ENCODE results near the gene NDST1. TPM values are rescaled to one million over a fixed set of nuclear protein-coding genes. Genes with fewer than 3 reads are reported as not detected.

NDST1 gene
- total RNA-seq, 1 donor from 2014 or later: 101 TPM

DNA sequence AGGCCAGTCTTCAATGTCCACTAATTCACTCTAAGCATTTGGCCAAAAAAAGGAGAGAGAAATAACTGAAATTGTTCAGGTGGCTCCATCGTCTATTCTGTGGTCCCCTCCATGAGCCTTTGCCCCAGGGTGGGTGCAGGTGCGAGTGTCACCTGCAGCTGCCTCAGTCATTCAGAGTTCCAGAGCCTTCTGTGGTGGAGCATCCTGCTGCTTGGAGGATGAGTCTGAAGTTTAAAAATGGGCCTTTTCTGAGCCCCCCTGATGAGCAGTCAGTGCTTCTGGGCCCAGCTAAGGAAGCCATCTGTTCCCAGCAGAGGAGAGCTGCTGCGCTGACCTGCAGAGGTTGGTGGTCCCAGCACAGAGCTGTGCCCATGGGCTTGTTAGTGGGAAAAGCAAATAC lies 48.2 kb downstream of the NDST1 start:
- peaks cover 9% of the 10 kb centered on the region for H3K4me1 Mint-ChIP-seq (ENCODE audit: unreplicated experiment)
- H3K27ac Mint-ChIP-seq: no peak overlapping the region
- DNase-seq (ENCODE audit: extremely low spot score, unreplicated experiment): no peak
- no peak overlapping the region for H3K4me3 Mint-ChIP-seq
- peaks cover 7% of the 10 kb centered on the region for H3K36me3 Mint-ChIP-seq
- TF ChIP-seq, protein P1, sequence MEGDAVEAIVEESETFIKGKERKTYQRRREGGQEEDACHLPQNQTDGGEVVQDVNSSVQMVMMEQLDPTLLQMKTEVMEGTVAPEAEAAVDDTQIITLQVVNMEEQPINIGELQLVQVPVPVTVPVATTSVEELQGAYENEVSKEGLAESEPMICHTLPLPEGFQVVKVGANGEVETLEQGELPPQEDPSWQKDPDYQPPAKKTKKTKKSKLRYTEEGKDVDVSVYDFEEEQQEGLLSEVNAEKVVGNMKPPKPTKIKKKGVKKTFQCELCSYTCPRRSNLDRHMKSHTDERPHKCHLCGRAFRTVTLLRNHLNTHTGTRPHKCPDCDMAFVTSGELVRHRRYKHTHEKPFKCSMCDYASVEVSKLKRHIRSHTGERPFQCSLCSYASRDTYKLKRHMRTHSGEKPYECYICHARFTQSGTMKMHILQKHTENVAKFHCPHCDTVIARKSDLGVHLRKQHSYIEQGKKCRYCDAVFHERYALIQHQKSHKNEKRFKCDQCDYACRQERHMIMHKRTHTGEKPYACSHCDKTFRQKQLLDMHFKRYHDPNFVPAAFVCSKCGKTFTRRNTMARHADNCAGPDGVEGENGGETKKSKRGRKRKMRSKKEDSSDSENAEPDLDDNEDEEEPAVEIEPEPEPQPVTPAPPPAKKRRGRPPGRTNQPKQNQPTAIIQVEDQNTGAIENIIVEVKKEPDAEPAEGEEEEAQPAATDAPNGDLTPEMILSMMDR (conservative IDR thresholded peaks at IDR 0.05): no peak
- H3K27me3 Mint-ChIP-seq: no peaks in the 10 kb centered on the region
- H3K9me3 Mint-ChIP-seq: no peaks in the 10 kb centered on the region

DNA sequence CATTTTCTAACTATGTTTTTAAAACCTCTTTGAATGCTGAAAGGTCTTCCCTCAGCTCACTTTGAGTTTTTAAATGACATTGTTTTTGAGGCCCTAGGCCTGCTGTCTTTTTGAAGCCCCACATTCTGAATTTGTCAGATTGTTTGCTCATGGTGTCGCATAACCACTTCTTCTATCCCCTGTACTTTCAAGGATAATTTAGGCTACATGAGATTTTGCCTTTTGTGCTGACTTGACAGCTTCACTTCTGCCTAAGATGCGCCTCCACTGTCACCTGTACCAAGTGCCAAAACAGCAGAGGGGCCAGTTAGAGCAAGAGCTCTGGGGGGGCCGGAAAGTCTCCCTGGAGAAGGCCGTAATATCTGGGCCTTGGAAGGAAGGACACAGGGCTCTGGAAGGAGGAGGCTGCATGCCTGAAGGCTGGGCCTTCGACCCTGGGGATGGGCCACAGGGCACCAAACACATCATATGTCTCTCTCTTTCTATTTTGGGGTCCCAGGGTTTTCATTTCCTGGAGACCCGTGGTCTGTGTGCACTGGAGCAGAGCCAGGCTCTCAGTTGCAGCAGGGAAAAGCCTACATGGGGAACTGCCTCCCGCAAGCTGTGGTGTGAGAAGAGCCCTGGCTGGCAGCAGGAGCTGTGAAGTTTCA lies 49.1 kb downstream of the NDST1 start:
- Mint-ChIP-seq H3K36me3 (peaks cover 5% of the 10 kb centered on the region), H3K27ac (no peak overlapping the region), H3K4me1 (ENCODE audit: unreplicated experiment) (peaks cover 9% of the 10 kb centered on the region), H3K9me3 (no peaks in the 10 kb centered on the region), H3K27me3 (no peaks in the 10 kb centered on the region), H3K4me3 (no peak overlapping the region)
- DNase-seq (ENCODE audit: extremely low spot score, unreplicated experiment): no peak
- TF ChIP-seq, protein P1 (conservative IDR thresholded peaks at IDR 0.05): no peak

DNA sequence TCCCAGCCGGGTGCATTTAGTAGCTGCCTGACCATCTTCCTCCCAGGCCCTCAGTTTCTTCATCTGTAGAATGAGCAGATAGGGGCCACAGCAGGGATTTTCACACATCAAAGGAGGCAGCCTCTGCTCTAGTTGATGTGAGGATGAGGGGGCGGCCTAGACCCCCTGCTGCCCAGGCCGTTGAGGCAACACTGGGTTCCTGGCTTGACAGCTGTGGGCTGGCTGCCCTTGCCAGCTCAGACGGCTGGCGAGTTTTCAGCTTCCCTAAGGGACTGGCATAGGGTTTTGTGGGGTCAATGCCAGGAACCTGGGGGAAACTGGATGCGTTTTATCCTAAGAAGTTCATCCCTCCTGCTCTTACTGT lies 49.6 kb downstream of the NDST1 start:
- H3K4me1 Mint-ChIP-seq (ENCODE audit: unreplicated experiment): peaks cover 9% of the 10 kb centered on the region
- TF ChIP-seq, protein P1 (conservative IDR thresholded peaks at IDR 0.05): no peak
- no peaks in the 10 kb centered on the region for H3K36me3 Mint-ChIP-seq
- H3K4me3 Mint-ChIP-seq: no peak overlapping the region
- no peak overlapping the region for H3K27ac Mint-ChIP-seq
- no peaks in the 10 kb centered on the region for H3K9me3 Mint-ChIP-seq
- DNase-seq (ENCODE audit: extremely low spot score, unreplicated experiment): no peak
- no peaks in the 10 kb centered on the region for H3K27me3 Mint-ChIP-seq

DNA sequence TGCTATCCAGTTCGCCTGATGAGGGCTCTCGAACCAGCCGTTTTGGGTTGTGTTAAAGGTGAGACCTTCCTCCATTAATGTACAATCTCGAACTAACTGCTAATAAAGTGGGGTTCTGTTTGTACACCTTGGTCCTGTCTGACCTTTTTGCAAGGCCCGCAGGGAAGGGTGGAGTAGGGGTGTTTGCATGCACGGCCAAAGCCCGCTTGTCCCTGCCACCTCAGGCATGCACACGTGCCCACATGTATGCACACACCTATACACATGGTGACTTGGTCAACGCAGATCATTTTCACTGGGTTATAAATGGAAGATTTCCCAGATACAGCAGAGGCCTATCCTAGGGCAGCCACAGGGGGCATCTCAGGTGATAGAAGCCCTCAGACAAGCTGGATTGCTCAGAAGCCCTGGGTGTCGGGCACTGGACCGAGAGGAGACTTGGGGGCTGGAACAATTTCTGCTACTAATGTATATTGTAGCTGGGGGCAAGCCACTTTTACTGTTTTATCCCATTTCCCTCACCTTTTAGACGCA lies 50.2 kb downstream of the NDST1 start:
- peaks cover 14% of the 10 kb centered on the region for H3K4me1 Mint-ChIP-seq (ENCODE audit: unreplicated experiment)
- peaks cover 5% of the 10 kb centered on the region for H3K36me3 Mint-ChIP-seq
- TF ChIP-seq, protein P1 (conservative IDR thresholded peaks at IDR 0.05): no peak
- no peak for DNase-seq (ENCODE audit: extremely low spot score, unreplicated experiment)
- no peak overlapping the region for H3K4me3 Mint-ChIP-seq
- H3K27me3 Mint-ChIP-seq: no peaks in the 10 kb centered on the region
- peaks cover 6% of the 10 kb centered on the region for H3K9me3 Mint-ChIP-seq
- H3K27ac Mint-ChIP-seq: no peak overlapping the region

DNA sequence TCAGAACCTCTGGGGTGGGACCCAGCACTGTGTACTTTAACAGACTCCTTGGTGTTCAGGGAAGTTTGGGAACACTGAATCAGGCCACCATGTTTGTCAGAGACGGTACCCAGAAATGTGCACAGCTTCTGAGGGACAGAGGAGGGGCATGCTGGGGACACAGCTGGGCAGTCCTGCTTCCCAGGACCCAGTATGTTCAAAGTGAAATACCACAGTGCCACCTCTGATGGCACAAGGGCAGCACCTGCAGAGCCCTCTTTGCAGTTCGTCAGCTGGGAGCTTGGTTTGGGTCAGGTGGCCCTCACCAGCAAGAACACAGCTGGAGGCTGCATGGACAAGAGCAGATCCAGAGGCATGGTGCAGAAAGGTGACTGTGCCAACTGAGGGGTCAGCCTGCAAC lies 51.2 kb downstream of the NDST1 start:
- DNase-seq (ENCODE audit: extremely low spot score, unreplicated experiment): no peak
- H3K36me3 Mint-ChIP-seq: peaks cover 5% of the 10 kb centered on the region
- TF ChIP-seq, protein P1 (conservative IDR thresholded peaks at IDR 0.05): no peak
- H3K27me3 Mint-ChIP-seq: no peaks in the 10 kb centered on the region
- no peak overlapping the region for H3K27ac Mint-ChIP-seq
- H3K4me3 Mint-ChIP-seq: no peak overlapping the region
- H3K9me3 Mint-ChIP-seq: peaks cover 6% of the 10 kb centered on the region
- H3K4me1 Mint-ChIP-seq (ENCODE audit: unreplicated experiment): peaks cover 14% of the 10 kb centered on the region

All from type B pancreatic cell (in vitro differentiated cells).